C4-2B (cell line): Measurements from ENCODE around the gene SOX30.

Source experiments
- ZFX ChIP-seq: fragments of 450-650 bp; IDR thresholded peaks from 2 replicates; pipeline ENCODE4 v1.6.1; 2017
- TF ChIP-seq, protein P1 (sequence below): fragments of 450-650 bp; conservative IDR thresholded peaks from 2 replicates; pipeline ENCODE4 v1.5.1; 2017; ENCODE audit warnings: mild to moderate bottlenecking

DNA sequence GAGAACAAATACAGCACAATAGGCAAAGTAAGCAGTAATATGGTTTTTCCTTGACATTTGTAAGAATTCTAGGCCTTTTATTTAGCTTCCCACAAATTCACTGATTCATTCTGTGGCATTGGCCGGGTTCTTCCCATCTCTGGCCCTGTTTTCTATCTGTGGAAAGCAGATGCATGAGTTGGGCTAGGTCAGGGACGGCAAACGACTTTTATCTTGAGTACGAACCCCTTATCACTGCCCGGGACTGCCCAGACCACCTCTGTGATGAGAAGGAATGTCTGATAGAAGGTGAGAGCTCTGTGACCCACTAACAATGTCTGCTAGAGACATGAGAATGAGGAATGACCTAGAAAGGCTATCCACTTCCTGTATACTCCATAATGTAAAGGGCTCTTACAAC, 41.2 kb downstream of the SOX30 start:
- TF ChIP-seq, protein P1, sequence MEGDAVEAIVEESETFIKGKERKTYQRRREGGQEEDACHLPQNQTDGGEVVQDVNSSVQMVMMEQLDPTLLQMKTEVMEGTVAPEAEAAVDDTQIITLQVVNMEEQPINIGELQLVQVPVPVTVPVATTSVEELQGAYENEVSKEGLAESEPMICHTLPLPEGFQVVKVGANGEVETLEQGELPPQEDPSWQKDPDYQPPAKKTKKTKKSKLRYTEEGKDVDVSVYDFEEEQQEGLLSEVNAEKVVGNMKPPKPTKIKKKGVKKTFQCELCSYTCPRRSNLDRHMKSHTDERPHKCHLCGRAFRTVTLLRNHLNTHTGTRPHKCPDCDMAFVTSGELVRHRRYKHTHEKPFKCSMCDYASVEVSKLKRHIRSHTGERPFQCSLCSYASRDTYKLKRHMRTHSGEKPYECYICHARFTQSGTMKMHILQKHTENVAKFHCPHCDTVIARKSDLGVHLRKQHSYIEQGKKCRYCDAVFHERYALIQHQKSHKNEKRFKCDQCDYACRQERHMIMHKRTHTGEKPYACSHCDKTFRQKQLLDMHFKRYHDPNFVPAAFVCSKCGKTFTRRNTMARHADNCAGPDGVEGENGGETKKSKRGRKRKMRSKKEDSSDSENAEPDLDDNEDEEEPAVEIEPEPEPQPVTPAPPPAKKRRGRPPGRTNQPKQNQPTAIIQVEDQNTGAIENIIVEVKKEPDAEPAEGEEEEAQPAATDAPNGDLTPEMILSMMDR = no peak
- no peak for TF ChIP-seq ZFX
